SK-N-MC (cell line): ENCODE measurements around the gene ENTPD8.

ENCODE experiments used
- EZH2 ChIP-seq: fragments of 200-600 bp; sonication (generic); IDR thresholded peaks from one replicate; pipeline ENCODE4 v1.6.1; 2017; ENCODE audit warnings: antibody characterized with exemption
- FOXP2 ChIP-seq: optimal IDR thresholded peaks from 2 replicates; pipeline ENCODE3; 2011; ENCODE audit warnings: mild to moderate bottlenecking, moderate library complexity; ENCODE audit not compliant: insufficient read depth; ENCODE audit errors: extremely low read length, control extremely low read depth
- POLR2AphosphoS5 ChIP-seq: IDR thresholded peaks from 2 replicates; pipeline ENCODE4 v1.6.1; 2012; ENCODE audit warnings: mild to moderate bottlenecking, low read depth, low read length, borderline replicate concordance

- no peak for TF ChIP-seq POLR2AphosphoS5
- TF ChIP-seq EZH2: no peak
- TF ChIP-seq FOXP2: no peak
Measured at GRCh38 chr9:137457406-137458193, 16.4 kb upstream of the ENTPD8 start.
